OCI-M2 (cell line): ENCODE results near the gene SP1.
"Not testable (repeated sequence)": the region's sequence is repeated elsewhere in the genome, so short reads cannot be mapped to it uniquely, and the experiment has no call there.

ENCODE experiments used
- DNase-seq: peaks from one replicate; lab custom pipeline; 2025; ENCODE audit not compliant: unreplicated experiment; lab: John Stamatoyannopoulos, UW

Gene SP1

GRCh38 chr12:53380104-53380793 is at the start of gene SP1:
Gene SP1 (plus strand): TSS chr12:53380176. CDS start chr12:53380292, 116 bp downstream.
- DNase-seq: no peak

- DNase-seq: no peak
These were observed 49.3 kb upstream of the SP1 start for GRCh38 chr12:53330671-53331070.

- not testable (repeated sequence) for DNase-seq
These were observed 47.6 kb upstream of the SP1 start for GRCh38 chr12:53332339-53332738.

- no peak for DNase-seq
These were observed 47.2 kb upstream of the SP1 start for GRCh38 chr12:53332744-53333143.

DNA sequence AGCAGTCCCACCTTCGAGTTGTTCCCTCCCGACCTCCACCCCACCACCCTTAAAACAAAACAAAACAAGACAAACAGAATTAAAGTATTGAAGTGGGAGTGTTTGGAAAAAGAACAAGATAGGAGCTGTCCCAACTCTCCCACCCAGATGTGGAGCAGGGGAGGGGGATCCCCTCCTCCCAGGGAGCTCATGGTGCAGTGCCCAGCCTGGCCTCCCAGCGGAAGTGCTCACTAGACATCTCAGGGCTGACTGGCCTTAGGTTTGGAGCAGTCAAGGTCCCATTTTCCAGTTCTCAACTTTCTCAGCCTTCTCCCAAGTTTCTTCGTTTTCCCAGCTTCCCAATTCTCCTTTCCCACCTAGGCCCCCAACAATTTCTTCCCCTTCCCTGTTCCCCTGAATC is 46.7 kb upstream of the SP1 start:
- DNase-seq: no peak

DNA sequence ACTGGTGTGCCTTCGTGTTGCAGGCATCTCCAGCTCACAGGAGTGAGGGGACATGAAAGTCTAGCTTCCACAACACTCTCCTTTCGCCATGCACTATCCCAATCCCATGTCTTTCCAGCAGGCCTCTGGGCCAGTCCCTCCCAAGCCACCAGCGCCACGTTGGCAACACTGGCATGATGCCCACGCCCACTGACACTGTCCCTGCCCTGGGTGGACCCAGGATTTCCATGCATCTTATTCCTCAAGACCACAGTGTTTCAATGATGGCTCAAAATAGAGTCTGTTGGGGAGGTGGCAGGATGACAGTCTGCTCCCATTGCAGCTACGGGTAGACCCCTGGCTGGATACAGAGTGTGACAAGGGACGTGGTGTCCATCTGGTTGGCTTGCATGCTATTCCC is 46.1 kb upstream of the SP1 start:
- no peak for DNase-seq

DNA sequence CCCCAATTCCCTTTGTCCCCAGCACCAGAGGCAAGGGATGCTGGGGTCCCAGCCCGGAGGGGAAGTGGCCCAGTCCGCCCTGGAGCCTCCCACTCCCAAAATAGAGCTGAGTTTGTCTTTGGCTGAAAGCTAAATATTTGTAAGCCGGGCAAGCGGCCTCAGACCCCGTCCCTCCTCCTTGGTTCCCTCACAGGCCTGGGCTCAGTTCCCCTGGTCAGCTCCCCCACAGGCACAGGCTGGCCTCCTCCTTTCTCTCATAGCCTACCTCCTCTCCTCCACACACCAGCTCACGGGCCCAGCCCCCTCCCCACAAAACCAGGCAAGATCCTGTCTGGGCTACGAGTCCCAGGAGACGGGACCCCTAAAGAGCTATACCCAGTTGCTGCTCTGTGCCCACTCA is 45.2 kb upstream of the SP1 start:
- DNase-seq: no peak

- no peak for DNase-seq
These were observed 43.7 kb upstream of the SP1 start, which contains the start of gene SP7 for GRCh38 chr12:53336181-53336681. Gene SP7 (minus strand): TSS chr12:53336354. CDS start chr12:53335646, 708 bp downstream.

DNA sequence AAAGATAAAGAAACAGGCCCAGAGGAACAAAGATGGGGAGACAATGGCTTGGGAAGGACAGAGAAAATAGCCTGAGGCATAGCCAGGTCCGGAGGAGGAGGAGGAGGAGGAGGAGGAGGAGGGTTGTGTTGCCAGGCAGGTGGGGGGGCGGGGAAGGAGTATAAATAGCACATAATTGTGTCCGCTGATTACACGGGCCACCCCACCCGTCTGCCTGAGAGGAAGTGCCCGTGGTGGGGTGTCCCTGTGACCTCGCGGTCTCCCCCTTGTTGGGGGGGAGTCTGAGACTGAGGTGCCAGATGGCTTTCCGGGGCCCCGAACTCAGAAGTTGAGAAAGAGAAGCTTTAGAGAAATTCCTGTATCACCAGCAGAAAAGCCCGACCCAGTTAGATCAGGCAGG is 42.0 kb upstream of the SP1 start:
- DNase-seq: no peak

GRCh38 chr12:53338916-53339315 is 41.1 kb upstream of the SP1 start:
- DNase-seq: no peak

- DNase-seq: no peak
These were observed 39.6 kb upstream of the SP1 start for GRCh38 chr12:53340398-53340797.

GRCh38 chr12:53343449-53343848 is 36.5 kb upstream of the SP1 start:
- DNase-seq: no peak

GRCh38 chr12:53343969-53344368 is 36.0 kb upstream of the SP1 start:
- no peak for DNase-seq

- DNase-seq: no peak
These were observed 35.5 kb upstream of the SP1 start for GRCh38 chr12:53344487-53344823.

DNA sequence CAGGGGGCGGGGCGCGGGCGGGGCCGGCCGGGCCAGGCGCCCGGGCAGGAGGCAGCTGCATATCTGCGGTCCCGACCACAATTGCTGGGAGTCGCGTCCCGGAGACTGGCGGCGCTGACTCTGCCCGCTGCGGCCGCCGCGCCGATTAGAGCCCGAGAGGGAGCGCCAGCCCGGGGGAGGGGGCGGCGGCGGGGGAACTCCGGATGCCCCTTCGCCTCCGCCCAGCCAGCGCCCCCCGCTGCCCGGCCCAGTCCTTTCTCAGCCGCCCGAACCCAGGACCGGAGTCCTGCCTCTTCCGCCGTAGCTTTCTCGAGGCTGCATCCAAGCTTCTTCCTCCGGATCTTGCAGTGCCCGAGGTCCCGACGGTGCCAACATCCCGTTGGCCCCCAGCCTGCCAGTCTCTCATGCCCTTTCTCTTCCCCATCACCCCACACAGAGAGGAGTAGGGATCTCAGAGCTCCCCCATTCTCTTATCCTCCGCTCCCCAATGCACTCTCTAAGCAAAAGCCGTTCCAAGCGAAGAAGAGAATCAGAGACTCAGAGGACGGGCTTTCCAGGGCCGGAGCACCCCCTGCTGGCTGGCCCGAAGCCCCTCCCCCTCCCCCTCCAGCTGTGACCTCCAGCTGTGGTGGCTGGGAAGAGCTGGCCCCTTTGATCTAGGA is 35.0 kb upstream of the SP1 start:
- DNase-seq: peak; percentile 37

DNA sequence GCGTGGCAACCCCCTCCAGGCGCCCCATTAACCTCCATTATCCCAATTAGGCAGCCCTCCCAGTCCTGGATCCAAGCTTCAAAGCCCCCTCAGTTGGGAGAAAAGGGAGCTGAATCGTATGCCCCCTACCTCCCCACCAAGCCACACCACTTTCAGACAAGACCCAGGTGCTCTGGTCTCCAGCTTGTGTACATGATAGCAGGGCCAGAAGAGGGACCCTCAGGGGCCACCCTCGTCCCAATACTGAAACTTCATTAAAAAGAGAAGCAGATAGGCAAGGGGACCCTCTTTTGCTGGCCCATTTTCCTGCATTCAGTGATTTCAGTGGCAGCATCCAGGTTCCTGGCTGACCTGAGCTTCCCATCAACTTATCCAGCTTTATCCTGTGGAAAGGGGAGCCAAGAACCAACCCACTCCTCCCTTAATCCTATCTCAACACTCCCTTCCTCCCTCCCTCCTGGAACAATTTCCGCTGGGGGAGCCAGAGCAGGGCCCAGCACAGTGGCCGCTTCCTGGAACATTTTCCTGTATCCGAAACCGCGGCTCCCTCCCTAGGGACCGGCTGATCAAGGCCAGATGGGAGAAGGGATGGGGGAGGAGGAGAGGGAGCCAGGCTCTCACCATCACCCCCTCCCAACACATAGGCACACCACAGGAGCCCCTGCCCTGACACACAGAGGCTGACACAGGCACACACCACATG is 34.3 kb upstream of the SP1 start:
- no peak for DNase-seq

- DNase-seq: no peak
These were observed 33.5 kb upstream of the SP1 start for GRCh38 chr12:53346491-53346890.

DNA sequence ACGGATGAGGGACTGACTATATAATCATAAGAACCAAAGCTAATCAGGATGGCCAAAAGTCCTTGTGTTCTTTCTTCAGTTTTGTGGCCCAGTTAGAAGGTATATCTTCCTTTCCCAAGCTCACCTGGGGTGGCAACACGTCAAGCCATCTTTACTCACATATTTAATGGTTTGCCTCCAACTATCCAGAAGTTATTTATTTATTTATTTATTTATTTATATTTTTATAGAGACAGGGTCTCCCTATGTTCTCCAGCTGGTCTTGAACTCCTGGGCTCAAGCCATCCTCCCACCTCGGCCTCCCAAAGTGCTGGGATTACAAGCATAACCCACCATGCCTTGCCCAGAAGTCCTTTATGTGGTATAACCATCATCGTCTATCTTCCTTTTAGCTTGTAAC is 32.1 kb upstream of the SP1 start:
- no peak for DNase-seq

DNA sequence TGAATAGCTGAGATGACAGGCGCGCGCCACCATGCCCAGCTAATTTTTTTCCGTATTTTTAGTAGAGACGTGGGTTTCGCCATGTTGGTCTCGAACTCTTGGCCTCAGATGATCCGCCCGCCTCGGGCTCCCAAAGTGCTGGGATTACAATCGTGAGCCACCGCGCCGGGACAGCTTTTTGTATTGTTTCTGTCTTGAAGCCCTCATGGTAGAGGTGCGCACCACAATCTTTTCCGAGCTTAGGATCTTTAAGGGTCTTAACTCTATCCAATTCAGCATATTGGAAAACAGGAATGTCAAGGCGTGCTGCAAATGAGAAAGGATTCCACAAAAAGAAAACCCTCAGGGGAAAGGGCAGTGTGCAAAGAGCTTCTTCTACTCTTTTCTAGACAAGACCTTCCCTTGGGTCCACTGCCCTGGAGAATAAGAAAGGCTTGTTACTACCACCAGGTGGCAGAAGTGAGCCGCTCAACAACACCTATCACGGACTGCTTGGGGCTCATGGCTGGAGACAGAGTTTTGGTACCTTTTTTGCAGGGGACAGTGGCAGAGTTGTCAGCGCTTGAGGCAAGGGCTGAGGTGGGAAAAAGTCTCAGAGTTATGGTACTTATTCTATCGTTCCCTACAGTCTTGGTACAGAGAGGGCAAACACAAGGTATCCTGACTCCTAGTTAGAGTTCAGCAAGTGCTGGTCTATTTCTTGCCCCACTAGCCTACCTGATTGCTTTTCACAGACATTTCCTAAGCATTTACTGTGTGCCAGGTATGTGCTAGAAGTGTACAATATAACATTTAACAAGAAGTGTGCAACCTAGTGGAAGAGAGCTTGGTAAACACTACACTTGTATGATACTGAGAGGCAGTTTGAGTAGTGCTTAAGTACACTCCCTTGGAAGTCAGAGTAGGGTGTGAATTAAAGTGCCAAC is 27.4 kb upstream of the SP1 start:
- peak; percentile 52 for DNase-seq

GRCh38 chr12:53353257-53353655 is 26.7 kb upstream of the SP1 start:
- DNase-seq: no peak

- no peak for DNase-seq
These were observed 24.9 kb upstream of the SP1 start for GRCh38 chr12:53355121-53355520.
